GM10847 (cell line): Measurements from ENCODE around the gene EIF6.

Source experiments
- POLR2A ChIP-seq: IDR thresholded peaks from 2 replicates; pipeline ENCODE4 v1.6.1; 2011; ENCODE audit not compliant: insufficient read length; ENCODE audit errors: extremely low read depth

The EIF6 gene

DNA sequence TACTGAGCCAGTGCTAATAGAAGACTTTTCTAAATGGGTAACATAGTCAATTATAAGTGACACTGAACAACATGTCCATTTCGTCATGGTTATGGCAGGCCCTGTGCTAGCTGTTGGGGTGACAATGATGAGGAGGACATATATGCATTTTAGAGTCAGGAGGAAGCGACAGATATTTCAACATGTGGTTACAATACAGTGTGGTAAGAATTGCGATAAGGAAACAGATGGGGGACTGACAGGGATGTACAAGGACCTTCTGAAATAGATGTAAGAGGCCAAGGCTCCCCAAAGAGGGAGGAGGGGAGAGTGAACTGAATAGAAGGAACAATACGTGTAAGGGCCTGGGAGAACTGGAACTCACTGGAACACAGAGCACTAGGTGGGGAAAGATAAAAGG lies 46.4 kb downstream of the EIF6 start:
- TF ChIP-seq POLR2A = no peak

DNA sequence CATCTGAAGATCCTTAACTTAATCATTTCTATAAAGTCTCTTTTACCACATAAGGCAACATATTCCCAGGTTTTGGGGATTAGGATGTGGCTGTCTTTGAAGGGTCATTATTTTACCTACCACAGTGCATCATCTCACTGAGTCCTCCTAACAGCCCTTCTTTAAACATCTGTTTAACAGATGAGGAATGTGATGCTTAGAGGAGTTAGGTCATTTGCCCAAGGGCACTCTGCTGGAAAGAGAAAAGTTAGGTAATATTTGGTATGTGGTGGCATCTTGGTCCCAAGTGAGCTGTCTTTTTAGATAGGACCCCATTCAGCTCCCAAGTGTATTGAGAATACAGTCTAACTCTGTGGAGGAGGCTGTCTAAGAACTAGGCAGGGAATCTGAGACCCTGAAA lies 47.1 kb downstream of the EIF6 start:
- TF ChIP-seq POLR2A = no peak

DNA sequence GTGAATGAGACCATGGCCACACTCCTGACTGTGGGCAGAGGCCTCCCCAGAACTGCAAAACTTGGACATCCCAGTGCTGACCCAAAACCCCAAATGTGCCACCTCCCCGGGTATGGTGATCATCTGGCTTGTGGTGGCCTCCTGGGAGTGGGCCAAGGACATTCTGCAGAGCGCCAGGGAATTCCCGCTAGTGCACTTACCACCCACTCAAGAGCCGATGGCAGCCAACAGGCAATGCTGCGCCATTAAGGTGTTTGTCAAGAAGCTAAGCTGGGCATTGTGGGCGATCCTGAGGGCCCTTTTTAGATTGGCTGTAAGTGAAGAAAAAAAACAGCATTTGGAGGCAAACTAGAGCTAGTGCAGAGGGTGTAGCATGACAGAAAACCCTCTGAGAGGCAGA lies 48.7 kb downstream of the EIF6 start:
- no peak for TF ChIP-seq POLR2A

DNA sequence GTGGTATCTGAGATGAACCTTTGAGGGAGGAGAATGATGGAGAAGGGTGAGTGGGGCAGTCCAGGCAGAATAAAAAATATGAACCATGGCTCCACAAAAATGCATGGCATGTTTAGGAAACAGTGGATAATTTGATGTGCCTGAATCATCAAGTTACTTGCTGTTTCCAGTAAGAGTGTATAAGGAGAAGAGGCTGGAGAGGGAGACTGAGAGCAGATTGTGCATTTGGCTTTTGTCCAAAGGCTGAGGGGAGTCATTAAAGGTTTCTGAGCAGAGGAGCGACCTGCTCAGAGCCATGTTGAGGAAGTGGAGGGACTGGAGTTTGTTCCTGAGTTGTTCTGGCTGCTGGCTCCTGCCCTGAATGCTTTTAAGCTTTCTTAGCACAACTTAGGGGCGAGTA lies 52.0 kb downstream of the EIF6 start:
- TF ChIP-seq POLR2A = no peak
